Measurements from ENCODE around the gene LHX3.

- no peak for TF ChIP-seq POLR2A (IDR thresholded peaks at IDR 0.05)
- TF ChIP-seq, protein P1, sequence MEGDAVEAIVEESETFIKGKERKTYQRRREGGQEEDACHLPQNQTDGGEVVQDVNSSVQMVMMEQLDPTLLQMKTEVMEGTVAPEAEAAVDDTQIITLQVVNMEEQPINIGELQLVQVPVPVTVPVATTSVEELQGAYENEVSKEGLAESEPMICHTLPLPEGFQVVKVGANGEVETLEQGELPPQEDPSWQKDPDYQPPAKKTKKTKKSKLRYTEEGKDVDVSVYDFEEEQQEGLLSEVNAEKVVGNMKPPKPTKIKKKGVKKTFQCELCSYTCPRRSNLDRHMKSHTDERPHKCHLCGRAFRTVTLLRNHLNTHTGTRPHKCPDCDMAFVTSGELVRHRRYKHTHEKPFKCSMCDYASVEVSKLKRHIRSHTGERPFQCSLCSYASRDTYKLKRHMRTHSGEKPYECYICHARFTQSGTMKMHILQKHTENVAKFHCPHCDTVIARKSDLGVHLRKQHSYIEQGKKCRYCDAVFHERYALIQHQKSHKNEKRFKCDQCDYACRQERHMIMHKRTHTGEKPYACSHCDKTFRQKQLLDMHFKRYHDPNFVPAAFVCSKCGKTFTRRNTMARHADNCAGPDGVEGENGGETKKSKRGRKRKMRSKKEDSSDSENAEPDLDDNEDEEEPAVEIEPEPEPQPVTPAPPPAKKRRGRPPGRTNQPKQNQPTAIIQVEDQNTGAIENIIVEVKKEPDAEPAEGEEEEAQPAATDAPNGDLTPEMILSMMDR (IDR thresholded peaks at IDR 0.05): no peak
Observed at GRCh38 chr9:136151214-136151804, 53.6 kb downstream of the LHX3 start.
